Cerebellar cortex (tissue), 1 donor: ENCODE measurements around the gene FOXP1.

Source experiments
- DNase-seq: peaks from one replicate; pipeline ENCODE4 v3.0.0-alpha.2; 2015; ENCODE audit warnings: low spot score

Gene FOXP1

DNA sequence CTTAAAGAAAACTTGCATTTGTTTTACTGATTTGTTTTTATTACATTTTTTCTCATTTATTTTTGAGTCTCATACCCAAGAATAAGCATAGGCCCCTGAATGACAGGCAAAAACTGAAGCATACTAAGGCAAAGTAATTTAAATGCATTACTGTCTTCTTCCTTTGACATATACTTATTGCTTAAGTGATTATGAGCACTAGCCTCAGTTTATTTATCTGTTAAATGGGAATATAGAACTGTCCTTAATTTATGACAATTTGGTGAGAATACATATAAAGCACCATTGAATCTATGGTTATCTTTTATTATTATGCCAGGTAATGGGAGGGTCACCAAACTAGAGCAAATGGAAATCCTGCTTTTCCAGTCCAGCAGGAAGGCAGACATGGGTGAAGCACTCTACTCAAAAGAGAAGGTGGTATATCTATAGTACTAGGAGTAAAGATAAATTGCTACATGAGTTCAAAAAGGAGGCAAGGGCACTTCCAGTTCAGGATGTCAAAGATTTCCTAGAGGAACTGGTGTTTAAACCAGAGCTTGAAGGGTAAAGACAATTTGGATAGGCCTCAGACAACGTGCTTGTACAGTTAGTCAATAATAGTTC lies 435.0 kb downstream of the FOXP1 start:
- DNase-seq: no peak

GRCh38 chr3:71146673-71147072 lies 436.9 kb downstream of the FOXP1 start:
- DNase-seq: no peak

- DNase-seq: no peak
Observed at GRCh38 chr3:71145954-71146353, 437.6 kb downstream of the FOXP1 start.

- DNase-seq: no peak
Observed at GRCh38 chr3:71144525-71145253, 438.8 kb downstream of the FOXP1 start.

- DNase-seq: no peak
Observed at GRCh38 chr3:71143493-71143892, 440.0 kb downstream of the FOXP1 start.

DNA sequence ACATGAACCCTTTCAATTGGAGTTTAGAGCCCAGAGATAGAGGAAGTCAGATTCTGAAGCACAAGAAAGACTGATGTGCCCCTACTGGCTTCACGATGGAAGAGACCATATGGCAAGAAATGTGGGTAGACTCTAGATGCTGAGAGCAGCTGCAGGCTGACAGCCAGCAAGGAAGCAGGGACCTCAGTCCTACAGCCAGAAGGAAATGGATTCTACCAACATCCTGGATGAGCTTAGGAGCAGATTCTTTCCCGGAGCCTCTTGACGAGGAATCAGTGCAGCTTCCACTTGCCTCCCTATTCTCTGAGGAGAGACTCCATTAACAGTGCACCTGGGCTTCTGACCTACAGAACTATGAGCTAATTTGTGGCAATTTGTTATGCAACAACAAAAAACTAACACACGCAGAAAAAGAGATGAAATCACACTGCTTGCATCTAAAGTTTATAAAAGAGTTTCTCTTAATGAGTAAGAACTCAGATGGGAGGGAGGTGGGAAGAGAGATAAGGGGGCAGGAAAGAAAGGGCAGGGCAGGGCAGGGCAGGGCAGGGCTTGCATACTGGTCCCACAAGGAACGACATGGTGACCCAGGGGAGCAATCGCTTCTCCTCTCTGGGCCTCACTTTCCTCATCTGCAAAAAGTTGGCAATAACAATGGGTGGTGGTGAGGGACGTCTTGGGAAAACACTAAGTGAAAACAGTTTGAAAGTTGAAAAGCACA lies 440.9 kb downstream of the FOXP1 start:
- DNase-seq: no peak

GRCh38 chr3:71140477-71140876 lies 443.1 kb downstream of the FOXP1 start:
- no peak for DNase-seq

DNA sequence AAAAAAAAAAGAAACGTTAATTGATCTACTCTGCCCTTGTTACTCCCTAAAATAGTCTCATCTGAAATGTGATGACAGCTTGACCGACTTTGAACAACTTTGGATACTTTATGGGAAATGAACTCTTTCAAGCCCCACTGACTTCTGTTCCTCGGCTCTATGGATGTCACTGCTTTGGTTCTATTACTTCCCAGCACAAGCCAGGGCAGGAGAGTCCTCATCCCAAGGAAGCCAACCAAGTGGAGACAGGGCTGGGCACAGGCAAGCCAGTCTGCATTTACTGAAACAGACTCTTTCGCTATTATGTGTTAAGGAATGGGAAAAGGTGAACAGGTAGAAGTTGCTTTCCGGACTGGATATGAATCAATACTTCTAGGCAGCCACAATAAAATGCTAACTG lies 444.0 kb downstream of the FOXP1 start:
- no peak for DNase-seq

DNA sequence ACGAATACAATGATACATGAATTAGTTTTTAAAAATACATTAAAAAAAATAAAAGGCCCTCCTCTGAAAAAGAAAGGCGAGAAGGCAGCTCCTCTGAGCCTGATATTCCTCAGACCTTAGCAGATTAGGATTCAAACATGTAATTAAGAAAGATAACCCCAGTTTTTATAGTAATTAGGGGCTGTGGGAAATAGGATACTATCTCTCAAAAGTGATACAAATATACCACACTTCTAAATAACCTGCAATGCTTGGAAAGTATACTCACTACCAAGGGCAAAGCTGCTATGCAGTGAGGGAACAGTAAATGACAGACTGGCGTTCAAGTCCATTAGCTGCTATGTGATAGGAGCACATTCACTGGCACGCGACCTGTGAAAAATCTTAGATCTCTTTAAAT lies 445.1 kb downstream of the FOXP1 start:
- DNase-seq: no peak

DNA sequence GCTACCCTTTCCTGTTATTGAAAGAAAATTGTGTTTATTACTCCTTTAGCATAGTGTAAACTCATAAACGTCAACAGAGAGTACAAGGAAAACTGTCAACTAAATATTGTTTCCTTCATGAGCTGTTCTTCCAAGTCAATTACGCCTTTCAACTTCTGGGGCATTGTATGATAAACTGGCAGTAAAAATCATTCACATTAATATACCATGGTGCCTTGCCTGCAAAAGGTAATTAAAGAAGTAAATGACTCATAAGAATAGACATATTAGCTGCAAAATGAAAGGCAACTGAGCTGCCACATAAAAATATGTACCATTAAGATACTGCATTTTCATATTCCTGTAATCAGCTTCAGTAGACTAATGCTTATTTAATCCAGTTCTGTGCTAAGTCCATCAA lies 447.3 kb downstream of the FOXP1 start:
- DNase-seq: no peak

- DNase-seq: no peak
Observed at GRCh38 chr3:71135373-71136088, 448.0 kb downstream of the FOXP1 start.

GRCh38 chr3:71134521-71134920 lies 449.0 kb downstream of the FOXP1 start:
- DNase-seq: no peak

DNA sequence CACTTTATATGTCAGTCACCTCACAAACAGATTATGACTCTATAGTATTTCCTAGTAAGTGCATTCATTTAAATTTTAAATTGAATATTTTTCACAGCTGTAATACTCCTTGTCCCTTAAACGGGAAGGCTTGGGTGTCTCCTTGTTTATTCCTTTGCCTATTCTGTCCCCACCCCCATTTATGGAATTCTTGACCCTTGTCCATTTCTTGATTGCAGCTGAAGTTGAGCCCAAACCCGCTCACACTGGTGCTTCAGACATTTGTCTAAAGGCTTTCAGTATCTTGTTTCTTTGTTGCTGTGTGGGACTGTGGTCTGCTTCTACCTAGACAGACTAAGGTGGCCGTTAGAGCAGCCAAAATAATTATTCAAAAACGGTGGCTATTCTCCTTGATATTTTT lies 449.7 kb downstream of the FOXP1 start:
- no peak for DNase-seq

DNA sequence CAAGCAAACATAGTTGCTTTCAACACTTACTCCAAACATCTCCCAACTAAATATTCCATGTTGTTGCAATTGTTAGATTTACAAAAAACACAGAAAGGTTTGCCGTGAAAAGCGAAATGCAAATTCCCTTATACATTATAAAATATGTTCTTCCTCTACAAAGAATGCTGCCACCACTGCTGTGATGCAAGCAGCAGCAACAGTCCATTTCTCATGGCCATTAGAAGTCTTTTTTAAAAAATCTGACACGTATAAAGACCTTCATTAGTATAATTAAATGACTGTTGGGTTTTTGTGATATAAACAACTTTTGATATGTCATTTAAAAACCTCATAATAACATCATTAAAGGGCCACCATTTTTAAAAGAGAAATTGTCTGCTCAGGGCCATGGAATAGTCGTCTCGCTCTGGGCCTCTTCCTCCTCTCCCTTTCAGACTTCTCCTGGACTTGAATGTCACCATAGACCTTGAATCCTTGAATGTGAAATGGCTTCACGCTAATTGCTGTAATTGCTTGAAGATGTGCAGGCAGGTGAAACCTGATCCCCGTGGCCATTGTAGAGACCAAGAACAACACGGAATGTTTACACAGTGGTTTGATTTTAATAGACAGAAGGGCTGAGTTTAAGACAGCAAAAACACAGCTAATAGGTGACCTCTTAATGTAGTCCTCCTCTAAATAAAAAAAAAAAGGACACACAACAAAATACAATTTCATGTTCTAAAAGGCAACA lies 450.4 kb downstream of the FOXP1 start:
- no peak for DNase-seq

DNA sequence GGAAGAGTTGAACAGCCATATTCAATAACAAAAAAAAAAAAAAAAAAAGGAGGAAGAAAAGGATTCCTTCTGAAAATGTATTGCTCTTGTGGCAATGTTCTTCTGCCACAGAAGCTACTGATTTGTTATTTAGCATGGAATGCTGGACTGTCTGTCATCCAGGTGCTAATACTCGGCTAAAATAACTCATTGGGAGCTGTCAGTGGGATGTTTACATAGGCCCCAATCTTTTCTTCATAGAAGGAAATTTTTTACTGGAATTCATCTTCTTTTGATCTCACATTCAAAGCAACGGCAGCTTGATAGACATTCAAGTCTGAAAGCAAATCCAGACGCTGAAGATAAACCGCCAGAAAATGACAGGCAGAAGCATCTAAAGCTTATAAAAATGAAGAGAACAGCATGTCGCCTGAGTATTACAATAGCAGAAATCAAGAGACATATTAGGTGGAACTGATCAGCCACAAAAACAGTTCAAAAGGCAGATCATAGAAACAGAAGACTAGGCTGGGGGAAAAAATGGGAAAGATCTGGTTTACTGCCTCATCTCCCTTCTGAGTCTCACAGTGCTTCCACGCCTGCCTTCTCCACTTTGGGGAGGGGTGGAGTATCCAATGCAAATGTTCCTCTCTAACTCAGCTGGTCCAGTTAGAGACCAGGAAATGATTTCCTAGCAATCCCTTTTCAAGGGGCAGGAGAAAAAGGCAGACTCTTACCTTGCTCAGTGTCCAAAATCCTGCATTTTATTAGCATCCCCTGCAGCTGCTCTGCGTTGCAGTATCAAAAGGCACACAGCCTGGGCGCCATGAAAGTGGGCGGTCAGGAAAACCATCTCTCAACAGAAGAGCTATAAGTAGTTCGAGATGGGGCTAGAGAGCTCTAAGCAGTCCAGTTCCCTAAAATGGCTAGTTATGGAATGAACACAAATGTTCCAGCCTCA lies 451.9 kb downstream of the FOXP1 start:
- DNase-seq: no peak

- peak; percentile 39 for DNase-seq
Observed at GRCh38 chr3:71130471-71131374, 452.8 kb downstream of the FOXP1 start.

- no peak for DNase-seq
Observed at GRCh38 chr3:71129611-71130431, 453.7 kb downstream of the FOXP1 start.

- DNase-seq: no peak
Observed at GRCh38 chr3:71128961-71129360, 454.6 kb downstream of the FOXP1 start.

GRCh38 chr3:71127844-71128243 lies 455.7 kb downstream of the FOXP1 start:
- no peak for DNase-seq
